Heart right ventricle (tissue), 16 donors: ENCODE results near the gene PTPRN2. TPM values are rescaled to one million over a fixed set of nuclear protein-coding genes. Genes with fewer than 3 reads are reported as not detected.

ENCODE experiments used
- ATAC-seq, 8 donors: fragments of 200-7000 bp; cut with Tn5 transposase; one replicate each; pipeline ENCODE4 v1.9.1; 2020; ENCODE audit warnings: mild to moderate bottlenecking in 8 of 8, moderate library complexity in 8 of 8, moderate number of reproducible peaks in 1 of 8
- DNase-seq, 2 donors: peaks; one replicate each; pipeline ENCODE4 v3.0.0-alpha.2; 2020
- H3K27ac ChIP-seq, 10 donors: fragments of 200-600 bp; sonication (generic) in 2 of 10; one replicate each; pipeline versions ENCODE4 v1.5.0 to v1.8.0; 2020 to 2022; ENCODE audit warnings: mild to moderate bottlenecking in 3 of 10
- H3K27me3 ChIP-seq, 7 donors: fragments of 200-600 bp; one replicate each; pipeline ENCODE4 v1.8.0; 2021 to 2022; ENCODE audit warnings: mild to moderate bottlenecking in 2 of 7
- H3K36me3 ChIP-seq, 9 donors: fragments of 200-600 bp; sonication (generic) in 1 of 9; one replicate each; pipeline versions ENCODE4 v1.5.0 to v1.8.0; 2020 to 2022; ENCODE audit warnings: mild to moderate bottlenecking in 2 of 9
- H3K4me1 ChIP-seq, 9 donors: fragments of 200-600 bp; sonication (generic) in 1 of 9; one replicate each; pipeline versions ENCODE4 v1.5.0 to v1.8.0; 2020 to 2022; ENCODE audit warnings: mild to moderate bottlenecking in 4 of 9
- H3K4me3 ChIP-seq, 10 donors: fragments of 200-600 bp; sonication (generic) in 2 of 10; one replicate each; pipeline versions ENCODE4 v1.5.0 to v1.8.0; 2020 to 2022; ENCODE audit warnings: mild to moderate bottlenecking in 7 of 10, moderate library complexity in 2 of 10
- H3K9me3 ChIP-seq, 11 donors: fragments of 200-600 bp in 10 of 11; sonication (generic) in 2 of 11; one replicate each; pipeline versions ENCODE4 v1.5.0 to v1.8.0; 2013 to 2022; ENCODE audit warnings: mild to moderate bottlenecking in 2 of 11, control low read depth in 1 of 11, moderate library complexity in 1 of 11
- WGBS, 2 donors: extraction: QIAGEN DNeasy Blood & Tissue Kit; methylation state at CpG; one replicate each; pipeline ENCODE4 v1.1.7; 2013; ENCODE audit warnings: inconsistent platforms in 1 of 2; 5-methylcytosine and 5-hydroxymethylcytosine counted together
- intact Hi-C, 10 donors: fragments of 100-400 bp; cut with DNase I; formaldehyde crosslinking; loops; one replicate each; pipeline versions ENCODE4 v1.11.1 to v1.14.2; 2022
- polyA plus RNA-seq, 2 donors: library from polyadenylated mRNA; stranded (reverse); fragments of 200-250 nt; gene quantifications; one replicate each; pipeline ENCODE4 v1.2.3, GENCODE V29; 2013
- total RNA-seq, 10 donors: library from RNA; stranded (reverse); fragmentation: NEBNext Ultra II Directional in 3 of 10; extraction: Animal tissue kit (Norgen Biotek cat#: 25700) in 3 of 10; gene quantifications; one replicate each; pipeline versions ENCODE4 v1.2.1 to v1.2.4, GENCODE V29; 2021 to 2023
- TF ChIP-seq, protein P1 (sequence below), 9 donors: fragments of 200-600 bp; sonication (generic) in 2 of 9; IDR thresholded peaks; one replicate each; pipeline versions ENCODE4 v1.5.0 to v1.8.0; 2021 to 2022; ENCODE audit warnings: antibody characterized with exemption in 9 of 9, mild to moderate bottlenecking in 5 of 9, moderate library complexity in 1 of 9
- donor health status: Arrhythmogenic right ventricular cardiomyopathy.
- donor health status: ischemic (EF 13 %, LVEDD 7.1; RV severe dilation, severe dysfunction).
- donor health status: healthy with polysubstance abuse.
- donor health status: DM: no; HTN: yes; CAD: no.
- donor health status: DM: no; HTN: no; CAD: no.
- donor health status: ischemic (EF 25% LVEDD 6.9; RV normal size, moderate dysfunction).
- donor health status: ischemic (EF 25% LVEDD 5.7; RV mildly dilated, moderate dysfunction).
- donor health status: healthy.
- donor health status: DM: yes; HTN: yes; CAD: no.
- donor health status: Ischemic cardiomyopathy.
- donor health status: ischemic (EF 35%, LVEDD 5.7; RV mildly dilated, moderate dysfunction).
- donor health status: nonischemic (EF 11% LVEDD 7.7; RV severe dilation, severe dysfunction).
- donor health status: DM: yes; HTN: yes; CAD: no.
- donor health status: PGD.
- donor health status: ischemic (EF 29% LVEDD 5.4; RV normal size, mild dysfunction).
- donor health status: nonischemic (EF 23%, LVEDD 6.1; RV moderate dilation, normal function).

PTPRN2 gene
- total and polyA plus RNA-seq, 12 donors = 0.82 to 1.8 (median 1.3) TPM

DNA sequence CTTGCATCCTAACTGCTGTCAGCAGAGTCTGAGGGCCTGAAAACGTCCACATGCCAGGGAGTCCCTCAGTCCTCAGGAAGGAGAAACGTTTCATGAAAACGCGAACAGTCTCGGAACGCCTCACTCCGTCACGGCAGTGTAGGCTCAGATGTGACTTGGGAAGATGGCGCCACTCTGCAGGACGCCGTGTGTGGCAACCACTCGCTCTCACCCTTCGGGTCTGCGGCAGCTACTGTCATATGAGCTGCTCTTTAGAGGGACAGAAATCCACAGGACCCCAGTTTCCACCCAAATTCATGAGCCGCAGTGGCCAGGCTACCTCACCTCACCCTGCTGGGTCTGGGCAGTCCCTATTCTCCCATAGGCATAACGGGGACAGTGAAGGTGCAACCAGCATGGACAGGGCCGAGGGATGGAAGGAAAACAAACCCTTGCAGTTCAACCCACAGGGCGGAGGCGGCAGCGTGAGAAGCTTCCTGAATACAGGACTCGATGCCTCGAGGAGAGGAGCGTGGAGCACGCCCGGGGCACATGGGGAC is 812.5 kb downstream of the PTPRN2 start:
- ATAC-seq = no peak
- Histone ChIP-seq H3K36me3 (no peaks in the 10 kb centered on the region), H3K4me3 (no peak overlapping the region), H3K4me1 (no peaks in the 10 kb centered on the region), H3K27me3 (peaks cover 0 to 33% (median 12%) of the 10 kb centered on the region in 7 donors), H3K9me3 (peaks cover 0 to 19% (median 0%) of the 10 kb centered on the region in 11 donors), H3K27ac (no peak overlapping the region)
- DNase-seq = no peak
- TF ChIP-seq, protein P1, sequence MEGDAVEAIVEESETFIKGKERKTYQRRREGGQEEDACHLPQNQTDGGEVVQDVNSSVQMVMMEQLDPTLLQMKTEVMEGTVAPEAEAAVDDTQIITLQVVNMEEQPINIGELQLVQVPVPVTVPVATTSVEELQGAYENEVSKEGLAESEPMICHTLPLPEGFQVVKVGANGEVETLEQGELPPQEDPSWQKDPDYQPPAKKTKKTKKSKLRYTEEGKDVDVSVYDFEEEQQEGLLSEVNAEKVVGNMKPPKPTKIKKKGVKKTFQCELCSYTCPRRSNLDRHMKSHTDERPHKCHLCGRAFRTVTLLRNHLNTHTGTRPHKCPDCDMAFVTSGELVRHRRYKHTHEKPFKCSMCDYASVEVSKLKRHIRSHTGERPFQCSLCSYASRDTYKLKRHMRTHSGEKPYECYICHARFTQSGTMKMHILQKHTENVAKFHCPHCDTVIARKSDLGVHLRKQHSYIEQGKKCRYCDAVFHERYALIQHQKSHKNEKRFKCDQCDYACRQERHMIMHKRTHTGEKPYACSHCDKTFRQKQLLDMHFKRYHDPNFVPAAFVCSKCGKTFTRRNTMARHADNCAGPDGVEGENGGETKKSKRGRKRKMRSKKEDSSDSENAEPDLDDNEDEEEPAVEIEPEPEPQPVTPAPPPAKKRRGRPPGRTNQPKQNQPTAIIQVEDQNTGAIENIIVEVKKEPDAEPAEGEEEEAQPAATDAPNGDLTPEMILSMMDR (IDR thresholded peaks at IDR 0.05) = no peak
- intact Hi-C loops = no loop called here
- 83 to 85% methylated on average over 25 of the region's 25 CpGs for WGBS, 2 donors

DNA sequence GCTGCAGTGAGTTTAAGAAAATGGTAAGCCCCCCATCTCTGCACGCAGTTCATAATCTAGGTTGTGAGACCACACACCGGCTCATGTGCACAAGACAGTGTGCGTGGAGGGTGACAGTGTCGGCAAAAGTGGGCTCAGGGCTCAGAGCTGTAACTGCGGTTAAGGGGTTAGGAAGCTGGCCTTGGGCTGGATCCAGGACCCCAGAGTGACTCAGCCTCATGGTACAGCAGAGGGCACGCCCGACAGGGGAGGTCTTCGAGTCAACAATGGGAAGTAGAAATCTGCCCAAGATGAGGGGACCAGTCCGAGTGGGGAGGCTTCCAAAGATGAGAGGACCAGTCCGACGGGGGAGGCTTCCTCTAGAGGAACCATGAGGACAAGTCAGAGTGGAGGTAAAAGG is 813.1 kb downstream of the PTPRN2 start:
- TF ChIP-seq, protein P1 (IDR thresholded peaks at IDR 0.05) = no peak

DNA sequence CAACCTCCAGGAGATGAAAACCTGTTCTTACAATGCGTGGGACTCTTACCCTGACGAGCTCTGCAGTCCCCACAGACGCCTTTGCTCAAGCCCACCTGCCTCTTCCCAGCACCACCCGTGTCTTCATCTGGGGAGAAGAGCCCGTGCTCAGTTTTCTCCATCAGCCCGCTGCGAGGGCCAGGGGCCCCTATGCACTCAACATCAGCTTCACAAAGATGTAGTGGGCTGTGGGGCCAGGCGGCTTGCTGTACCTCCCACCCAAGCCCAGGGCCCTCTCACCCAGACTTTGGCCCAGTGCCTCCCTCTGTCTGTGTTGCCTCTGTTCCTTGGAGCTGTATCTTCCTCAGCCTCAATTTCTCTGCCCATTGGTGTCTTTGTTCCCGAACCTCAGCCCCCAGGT is 814.3 kb downstream of the PTPRN2 start:
- Histone ChIP-seq H3K36me3 (no peaks in the 10 kb centered on the region), H3K4me1 (no peaks in the 10 kb centered on the region), H3K27me3 (peaks cover 0 to 42% (median 16%) of the 10 kb centered on the region in 7 donors), H3K4me3 (no peak overlapping the region), H3K27ac (no peak overlapping the region), H3K9me3 (peaks cover 0 to 19% (median 0%) of the 10 kb centered on the region in 11 donors)
- intact Hi-C loops = no loop called here
- WGBS, 2 donors = 83 to 85% methylated on average over 9 of the region's 9 CpGs
- no peak for DNase-seq
- ATAC-seq = no peak
- TF ChIP-seq, protein P1 (IDR thresholded peaks at IDR 0.05) = no peak

More for the DNA sequence above, 813.1 kb downstream of the PTPRN2 start:
- peaks cover 0 to 37% (median 12%) of the 10 kb centered on the region in 7 donors for H3K27me3 ChIP-seq
- ATAC-seq = no peak
- no peak overlapping the region for H3K27ac ChIP-seq
- no peaks in the 10 kb centered on the region for H3K4me1 ChIP-seq
- no peak for DNase-seq
- 83 to 84% methylated on average over 11 of the region's 11 CpGs for WGBS, 2 donors
- no peaks in the 10 kb centered on the region for H3K36me3 ChIP-seq
- peaks cover 0 to 19% (median 0%) of the 10 kb centered on the region in 11 donors for H3K9me3 ChIP-seq
- intact Hi-C loops = no loop called here
- H3K4me3 ChIP-seq = no peak overlapping the region

DNA sequence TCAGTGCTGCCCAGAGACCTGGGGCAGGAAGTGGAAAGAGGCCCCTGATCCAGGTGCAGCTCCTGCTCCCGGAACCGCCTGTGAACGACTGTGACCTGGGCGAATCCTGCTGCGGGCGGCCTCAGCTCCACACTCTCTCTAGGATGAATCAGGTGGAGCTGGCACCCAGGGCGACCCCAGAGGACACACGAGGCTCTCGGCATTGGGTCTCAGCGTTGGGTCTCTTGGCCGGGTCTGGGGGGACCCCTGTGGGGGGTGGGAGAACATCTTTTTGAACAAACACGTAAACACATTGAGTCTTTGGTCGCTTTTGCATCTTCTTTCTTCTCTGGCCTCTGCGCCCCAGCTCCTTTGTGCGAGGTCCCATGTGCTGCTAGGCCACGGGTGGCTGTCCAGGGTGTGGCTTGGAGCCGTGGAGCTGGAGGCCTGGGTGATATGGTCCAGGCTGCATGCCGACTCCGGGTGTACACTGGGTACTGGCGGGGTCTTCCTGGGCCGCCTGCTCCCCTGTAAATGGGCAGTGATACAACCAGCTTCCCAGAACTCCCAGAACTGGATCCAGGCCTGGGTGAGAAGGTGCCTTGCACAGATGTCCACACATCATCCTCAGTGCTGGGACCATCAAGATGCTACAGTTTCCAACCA is 815.0 kb downstream of the PTPRN2 start:
- Histone ChIP-seq H3K9me3 (peaks cover 0 to 19% (median 0%) of the 10 kb centered on the region in 11 donors), H3K27me3 (peaks cover 0 to 39% (median 16%) of the 10 kb centered on the region in 7 donors), H3K36me3 (no peaks in the 10 kb centered on the region), H3K27ac (no peak overlapping the region), H3K4me1 (no peaks in the 10 kb centered on the region), H3K4me3 (no peak overlapping the region)
- 92 to 93% methylated on average over 21 of the region's 21 CpGs for WGBS, 2 donors
- DNase-seq = no peak
- TF ChIP-seq, protein P1 (IDR thresholded peaks at IDR 0.05) = no peak
- intact Hi-C loops = no loop called here
- ATAC-seq = no peak
